ENCODE data around the gene CRIP1. TPM values are rescaled to one million over a fixed set of nuclear protein-coding genes. Genes with fewer than 3 reads are reported as not detected.

Gene CRIP1
- total RNA-seq, 1 donor from 2014 or later, result 99.3 TPM

GRCh38 chr14:105458571-105458970, 28.1 kb upstream of the CRIP1 start:
- H3K27me3 Mint-ChIP-seq, result no peaks in the 10 kb centered on the region
- H3K9me3 Mint-ChIP-seq, result no peaks in the 10 kb centered on the region
- peaks cover 2% of the 10 kb centered on the region for H3K4me1 Mint-ChIP-seq
- intact Hi-C loops (cut with micrococcal nuclease), result no loop called here
- no peak overlapping the region for H3K4me3 Mint-ChIP-seq
- no peak overlapping the region for H3K27ac Mint-ChIP-seq
- peaks cover 17% of the 10 kb centered on the region for H3K36me3 Mint-ChIP-seq (ENCODE audit: low read depth)
- DNase-seq, result no peak

DNA sequence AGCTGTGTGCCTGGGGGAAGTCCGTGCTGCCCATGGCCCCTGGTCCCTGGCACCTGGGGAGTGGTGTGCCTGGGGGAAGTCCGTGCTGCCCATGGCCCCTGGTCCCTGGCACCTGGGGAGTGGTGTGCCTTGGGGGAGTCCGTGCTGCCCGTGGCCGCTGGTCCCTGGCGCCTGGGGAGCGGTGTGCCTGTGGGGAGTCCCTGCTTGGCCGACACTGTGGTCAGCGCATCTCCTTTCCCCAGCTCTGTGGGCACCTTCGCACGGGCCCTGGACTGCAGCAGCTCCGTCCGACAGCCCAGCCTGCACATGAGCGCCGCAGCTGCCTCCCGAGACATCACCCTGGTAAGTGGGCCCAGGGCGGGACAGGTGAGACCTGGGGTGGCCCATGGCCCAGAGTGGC, 26.6 kb upstream of the CRIP1 start:
- H3K36me3 Mint-ChIP-seq (ENCODE audit: low read depth), result peaks cover 13% of the 10 kb centered on the region
- intact Hi-C loops (cut with micrococcal nuclease), result no loop called here
- H3K9me3 Mint-ChIP-seq, result no peaks in the 10 kb centered on the region
- no peak overlapping the region for H3K27ac Mint-ChIP-seq
- H3K4me1 Mint-ChIP-seq, result no peaks in the 10 kb centered on the region
- H3K4me3 Mint-ChIP-seq, result no peak overlapping the region
- DNase-seq, result no peak
- H3K27me3 Mint-ChIP-seq, result no peaks in the 10 kb centered on the region

GRCh38 chr14:105460616-105461015, 26.1 kb upstream of the CRIP1 start:
- H3K9me3 Mint-ChIP-seq, result no peaks in the 10 kb centered on the region
- intact Hi-C loops (cut with micrococcal nuclease), result no loop called here
- no peak overlapping the region for H3K4me3 Mint-ChIP-seq
- DNase-seq, result no peak
- H3K27ac Mint-ChIP-seq, result no peak overlapping the region
- no peaks in the 10 kb centered on the region for H3K27me3 Mint-ChIP-seq
- no peaks in the 10 kb centered on the region for H3K4me1 Mint-ChIP-seq
- peaks cover 11% of the 10 kb centered on the region for H3K36me3 Mint-ChIP-seq (ENCODE audit: low read depth)

DNA sequence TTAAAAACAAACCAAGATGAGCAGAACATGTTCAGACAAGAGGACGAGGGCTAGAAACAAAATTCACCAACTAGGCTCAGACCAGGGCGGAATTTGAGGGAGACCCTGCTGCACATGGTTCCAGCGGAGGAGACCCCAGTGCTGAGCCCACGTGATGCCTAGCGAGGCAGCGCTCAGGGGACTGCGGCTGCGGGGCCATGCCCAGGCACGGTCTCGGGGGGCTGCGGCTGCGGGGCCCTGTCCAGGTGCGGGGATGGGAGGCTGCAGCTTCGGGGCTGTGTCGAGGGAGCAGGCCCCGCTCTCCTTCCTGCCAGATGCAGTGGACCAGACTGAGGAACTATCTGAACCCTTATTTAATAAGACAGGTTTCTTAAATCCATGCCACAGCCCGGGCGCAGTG, 24.8 kb upstream of the CRIP1 start:
- no peak for DNase-seq
- Mint-ChIP-seq H3K27me3 (no peaks in the 10 kb centered on the region), H3K36me3 (ENCODE audit: low read depth) (peaks cover 11% of the 10 kb centered on the region), H3K4me3 (no peak overlapping the region), H3K27ac (peak overlapping the region; percentile 48), H3K4me1 (no peaks in the 10 kb centered on the region), H3K9me3 (no peaks in the 10 kb centered on the region)
- intact Hi-C loops (cut with micrococcal nuclease), result no loop called here

- no peaks in the 10 kb centered on the region for H3K4me1 Mint-ChIP-seq
Measured at GRCh38 chr14:105464501-105464900, 22.2 kb upstream of the CRIP1 start.

DNA sequence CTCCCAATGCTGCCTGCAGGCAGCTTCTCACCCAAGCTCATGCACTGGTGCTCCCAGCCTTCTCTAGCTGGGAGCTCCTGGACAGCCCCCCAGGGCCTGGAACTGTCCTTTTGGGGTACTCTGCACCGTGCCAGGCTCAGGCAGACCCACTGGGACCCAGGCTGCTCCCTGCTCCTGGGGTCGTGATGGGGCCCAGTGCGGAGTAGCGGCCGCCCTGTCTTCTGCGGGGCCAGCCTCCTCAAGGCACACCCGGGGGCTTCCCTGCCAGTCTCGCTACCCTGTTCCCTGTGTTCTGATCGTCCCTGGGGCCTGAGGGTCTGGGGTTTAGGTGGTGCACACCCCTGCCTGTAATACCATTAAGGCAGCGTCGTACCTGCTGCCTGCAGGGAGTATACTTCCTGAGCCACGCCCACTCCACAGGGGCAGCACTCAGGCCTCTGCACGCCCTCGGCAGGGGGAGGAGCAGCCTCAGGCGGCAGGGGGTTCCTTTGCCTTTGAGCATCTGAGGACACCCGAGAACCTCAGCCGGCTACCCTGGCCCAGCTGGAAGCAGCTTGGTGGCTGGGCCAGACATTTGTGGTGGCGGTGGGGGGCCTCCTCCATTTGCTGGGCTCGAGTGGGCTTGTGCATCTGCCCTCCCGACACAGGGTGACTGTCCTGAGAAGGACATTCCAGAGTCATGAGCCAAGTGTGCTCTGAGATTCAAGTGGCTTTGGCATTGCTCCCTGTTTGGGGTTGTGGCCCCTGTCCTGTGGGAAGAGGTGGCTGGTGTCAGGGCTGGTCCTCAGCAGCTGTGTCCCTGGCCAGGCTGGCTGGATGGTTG, 21.3 kb upstream of the CRIP1 start:
- intact Hi-C loops (cut with micrococcal nuclease), result no loop called here
- Mint-ChIP-seq H3K36me3 (ENCODE audit: low read depth) (peaks cover 11% of the 10 kb centered on the region), H3K27ac (no peak overlapping the region), H3K4me1 (no peaks in the 10 kb centered on the region), H3K27me3 (no peaks in the 10 kb centered on the region), H3K9me3 (no peaks in the 10 kb centered on the region), H3K4me3 (no peak overlapping the region)
- DNase-seq, result no peak

More at GRCh38 chr14:105464501-105464900, 22.2 kb upstream of the CRIP1 start:
- H3K9me3 Mint-ChIP-seq, result no peaks in the 10 kb centered on the region
- intact Hi-C loops (cut with micrococcal nuclease), result no loop called here
- no peak overlapping the region for H3K4me3 Mint-ChIP-seq
- DNase-seq, result no peak
- no peak overlapping the region for H3K27ac Mint-ChIP-seq
- H3K36me3 Mint-ChIP-seq (ENCODE audit: low read depth), result peaks cover 10% of the 10 kb centered on the region
- no peaks in the 10 kb centered on the region for H3K27me3 Mint-ChIP-seq

DNA sequence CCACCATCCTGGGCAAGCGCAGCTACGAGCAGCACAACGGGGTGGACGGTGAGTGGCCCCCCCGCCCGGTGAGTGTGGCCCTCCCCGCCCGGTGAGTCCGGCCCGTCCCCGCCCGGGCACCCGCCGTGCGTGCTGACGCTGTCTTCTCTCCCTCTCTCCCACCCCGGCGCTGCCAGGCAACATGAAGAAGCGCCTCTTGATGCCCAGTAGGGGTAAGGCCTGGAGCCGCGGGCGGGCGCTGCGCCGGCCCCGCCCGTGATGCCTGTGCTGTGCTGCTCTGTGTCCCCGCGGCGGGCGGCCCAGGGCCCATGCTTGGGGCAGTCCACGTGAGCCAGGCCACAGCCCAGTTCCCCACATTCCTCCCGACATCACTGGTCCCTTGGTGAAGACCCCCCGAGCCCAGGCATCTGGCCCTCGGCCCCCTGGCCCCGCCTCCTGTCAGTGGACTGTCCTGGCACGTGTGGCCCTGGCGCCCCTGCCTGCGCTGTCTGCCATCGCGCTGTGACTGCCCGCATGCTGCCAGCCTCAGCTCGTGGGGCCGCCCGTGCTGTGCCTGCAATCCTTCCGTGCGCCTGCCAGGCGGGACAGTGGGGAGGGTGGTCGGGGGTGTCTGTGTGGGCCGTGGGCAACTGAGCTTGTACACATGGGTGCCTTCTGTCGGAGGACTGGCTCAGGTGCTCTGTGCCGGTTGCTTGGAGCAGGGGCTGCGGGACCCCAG, 20.0 kb upstream of the CRIP1 start:
- intact Hi-C loops (cut with micrococcal nuclease), result no loop called here
- H3K27me3 Mint-ChIP-seq, result no peaks in the 10 kb centered on the region
- H3K27ac Mint-ChIP-seq, result no peak overlapping the region
- no peaks in the 10 kb centered on the region for H3K9me3 Mint-ChIP-seq
- no peak overlapping the region for H3K4me3 Mint-ChIP-seq
- no peak for DNase-seq
- no peaks in the 10 kb centered on the region for H3K4me1 Mint-ChIP-seq
- peaks cover 6% of the 10 kb centered on the region for H3K36me3 Mint-ChIP-seq (ENCODE audit: low read depth)

GRCh38 chr14:105467249-105467941, 19.3 kb upstream of the CRIP1 start:
- intact Hi-C loops (cut with micrococcal nuclease), result no loop called here
- Mint-ChIP-seq H3K4me3 (no peak overlapping the region), H3K27ac (no peak overlapping the region), H3K4me1 (no peaks in the 10 kb centered on the region), H3K9me3 (no peaks in the 10 kb centered on the region), H3K27me3 (no peaks in the 10 kb centered on the region), H3K36me3 (ENCODE audit: low read depth) (peaks cover 5% of the 10 kb centered on the region)
- DNase-seq, result no peak

GRCh38 chr14:105467942-105468471, 18.7 kb upstream of the CRIP1 start:
- H3K27ac Mint-ChIP-seq, result no peak overlapping the region
- no peak for DNase-seq
- H3K27me3 Mint-ChIP-seq, result no peaks in the 10 kb centered on the region
- no peak overlapping the region for H3K4me3 Mint-ChIP-seq
- H3K36me3 Mint-ChIP-seq (ENCODE audit: low read depth), result peaks cover 4% of the 10 kb centered on the region
- intact Hi-C loops (cut with micrococcal nuclease), result no loop called here
- no peaks in the 10 kb centered on the region for H3K9me3 Mint-ChIP-seq
- no peaks in the 10 kb centered on the region for H3K4me1 Mint-ChIP-seq

- Mint-ChIP-seq H3K4me1 (no peaks in the 10 kb centered on the region), H3K4me3 (no peak overlapping the region), H3K9me3 (no peaks in the 10 kb centered on the region), H3K36me3 (ENCODE audit: low read depth) (peaks cover 3% of the 10 kb centered on the region), H3K27me3 (no peaks in the 10 kb centered on the region), H3K27ac (no peak overlapping the region)
- DNase-seq, result no peak
- intact Hi-C loops (cut with micrococcal nuclease), result no loop called here
Measured at GRCh38 chr14:105468621-105469241, 18.0 kb upstream of the CRIP1 start.

DNA sequence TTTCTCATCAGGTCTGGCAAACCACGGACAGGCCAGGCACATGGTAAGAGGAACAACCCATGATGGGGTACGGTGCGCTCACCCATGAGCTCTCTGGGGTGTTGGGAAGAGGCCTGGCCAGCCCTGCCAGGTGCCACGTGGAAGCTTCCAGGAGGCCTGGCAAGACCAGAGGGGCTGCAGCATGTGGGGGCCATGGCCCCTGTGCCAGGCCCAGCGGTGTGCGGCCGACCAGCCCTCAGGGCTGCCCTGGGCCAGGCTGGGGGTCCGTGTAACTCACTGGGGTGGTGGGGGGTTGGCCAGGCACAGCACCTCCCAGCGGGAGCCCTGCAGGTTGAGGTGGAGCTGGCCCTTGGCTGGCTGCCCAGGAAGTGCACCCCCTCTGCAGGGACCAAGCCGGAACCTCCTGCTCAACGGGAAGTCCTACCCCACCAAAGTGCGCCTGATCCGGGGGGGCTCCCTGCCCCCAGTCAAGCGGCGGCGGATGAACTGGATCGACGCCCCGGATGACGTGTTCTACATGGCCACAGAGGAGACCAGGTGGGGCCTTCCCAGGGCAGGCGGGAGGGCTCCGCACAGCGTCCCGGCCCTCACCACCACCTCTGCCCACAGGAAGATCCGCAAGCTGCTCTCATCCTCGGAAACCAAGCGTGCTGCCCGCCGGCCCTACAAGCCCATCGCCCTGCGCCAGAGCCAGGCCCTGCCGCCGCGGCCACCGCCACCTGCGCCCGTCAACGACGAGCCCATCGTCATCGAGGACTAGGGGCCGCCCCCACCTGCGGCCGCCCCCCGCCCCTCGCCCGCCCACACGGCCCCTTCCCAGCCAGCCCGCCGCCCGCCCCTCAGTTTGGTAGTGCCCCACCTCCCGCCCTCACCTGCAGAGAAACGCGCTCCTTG, 17.0 kb upstream of the CRIP1 start:
- no peak overlapping the region for H3K27ac Mint-ChIP-seq
- H3K27me3 Mint-ChIP-seq, result no peaks in the 10 kb centered on the region
- no peak for DNase-seq
- peaks cover 3% of the 10 kb centered on the region for H3K36me3 Mint-ChIP-seq (ENCODE audit: low read depth)
- H3K4me1 Mint-ChIP-seq, result no peaks in the 10 kb centered on the region
- H3K4me3 Mint-ChIP-seq, result no peak overlapping the region
- intact Hi-C loops (cut with micrococcal nuclease), result loop anchor here (10.0 kb wide), 1 partner anchor 55 kb away; the partner anchor contains the start of gene TMEM121
- H3K9me3 Mint-ChIP-seq, result no peaks in the 10 kb centered on the region

- Mint-ChIP-seq H3K36me3 (ENCODE audit: low read depth) (peaks cover 2% of the 10 kb centered on the region), H3K4me3 (no peak overlapping the region), H3K27ac (no peak overlapping the region), H3K4me1 (no peaks in the 10 kb centered on the region), H3K9me3 (no peaks in the 10 kb centered on the region), H3K27me3 (no peaks in the 10 kb centered on the region)
- DNase-seq, result no peak
- intact Hi-C loops (cut with micrococcal nuclease), result loop anchor here (10.0 kb wide), 1 partner anchor 54 kb away; the partner anchor contains the start of gene TMEM121
Measured at GRCh38 chr14:105470350-105471296, 16.1 kb upstream of the CRIP1 start.

Data from activated CD4-positive, alpha-beta T cell treated with anti-CD3 and anti-CD28 coated beads, Interleukin-2, amount 10 ng/mL, durations not matched to agents 24 days and 14 days (primary cell).